GM12872 (cell line): ENCODE data around the gene EIF2AK2.

Experiments used
- TF ChIP-seq, protein P1 (sequence below): IDR thresholded peaks from 3 replicates; pipeline ENCODE4 v1.5.1; 2011; ENCODE audit warnings: low read depth, mild to moderate bottlenecking, low read length, moderate library complexity; ENCODE audit not compliant: insufficient read depth

The EIF2AK2 gene

DNA sequence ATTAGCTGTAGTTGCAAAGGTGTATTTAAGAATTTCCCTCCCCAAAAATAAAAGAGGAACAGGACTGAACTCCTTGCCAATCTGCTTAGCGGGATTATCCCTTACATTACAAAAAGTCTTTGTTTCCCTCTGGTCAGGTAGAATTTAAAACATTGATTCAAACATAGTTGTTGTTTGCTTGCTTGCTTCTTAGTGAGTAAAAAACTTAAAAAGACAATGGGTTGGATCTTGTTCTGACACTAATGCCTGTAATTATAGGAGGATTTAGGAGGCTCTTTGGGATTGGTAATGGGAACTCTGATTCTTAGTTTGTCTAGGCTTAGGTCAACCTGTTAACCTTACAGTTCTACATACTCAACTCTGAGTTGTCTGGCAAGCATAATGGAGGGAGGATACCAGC is 35.8 kb upstream of the EIF2AK2 start:
- TF ChIP-seq, protein P1, sequence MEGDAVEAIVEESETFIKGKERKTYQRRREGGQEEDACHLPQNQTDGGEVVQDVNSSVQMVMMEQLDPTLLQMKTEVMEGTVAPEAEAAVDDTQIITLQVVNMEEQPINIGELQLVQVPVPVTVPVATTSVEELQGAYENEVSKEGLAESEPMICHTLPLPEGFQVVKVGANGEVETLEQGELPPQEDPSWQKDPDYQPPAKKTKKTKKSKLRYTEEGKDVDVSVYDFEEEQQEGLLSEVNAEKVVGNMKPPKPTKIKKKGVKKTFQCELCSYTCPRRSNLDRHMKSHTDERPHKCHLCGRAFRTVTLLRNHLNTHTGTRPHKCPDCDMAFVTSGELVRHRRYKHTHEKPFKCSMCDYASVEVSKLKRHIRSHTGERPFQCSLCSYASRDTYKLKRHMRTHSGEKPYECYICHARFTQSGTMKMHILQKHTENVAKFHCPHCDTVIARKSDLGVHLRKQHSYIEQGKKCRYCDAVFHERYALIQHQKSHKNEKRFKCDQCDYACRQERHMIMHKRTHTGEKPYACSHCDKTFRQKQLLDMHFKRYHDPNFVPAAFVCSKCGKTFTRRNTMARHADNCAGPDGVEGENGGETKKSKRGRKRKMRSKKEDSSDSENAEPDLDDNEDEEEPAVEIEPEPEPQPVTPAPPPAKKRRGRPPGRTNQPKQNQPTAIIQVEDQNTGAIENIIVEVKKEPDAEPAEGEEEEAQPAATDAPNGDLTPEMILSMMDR: no peak

DNA sequence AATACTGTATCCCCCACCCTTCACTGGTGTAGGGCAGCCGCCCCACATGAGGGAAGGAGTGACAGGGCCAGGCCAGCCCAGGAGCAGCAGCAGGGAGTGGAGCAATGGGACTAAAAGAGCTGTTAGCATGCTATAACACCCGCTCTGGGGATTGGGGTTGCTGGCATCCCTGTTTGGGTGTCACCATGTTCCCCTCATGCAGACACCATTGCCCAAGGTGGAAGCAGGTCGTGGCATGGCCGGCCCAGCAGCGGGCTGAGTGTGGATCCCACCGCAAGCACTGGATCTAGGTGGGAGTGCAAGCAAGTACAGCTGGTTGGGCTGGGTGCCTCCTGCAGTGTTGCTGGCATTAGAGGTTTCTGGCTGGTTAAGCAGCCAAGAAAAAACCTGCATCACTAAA is 35.0 kb upstream of the EIF2AK2 start:
- TF ChIP-seq, protein P1: no peak

DNA sequence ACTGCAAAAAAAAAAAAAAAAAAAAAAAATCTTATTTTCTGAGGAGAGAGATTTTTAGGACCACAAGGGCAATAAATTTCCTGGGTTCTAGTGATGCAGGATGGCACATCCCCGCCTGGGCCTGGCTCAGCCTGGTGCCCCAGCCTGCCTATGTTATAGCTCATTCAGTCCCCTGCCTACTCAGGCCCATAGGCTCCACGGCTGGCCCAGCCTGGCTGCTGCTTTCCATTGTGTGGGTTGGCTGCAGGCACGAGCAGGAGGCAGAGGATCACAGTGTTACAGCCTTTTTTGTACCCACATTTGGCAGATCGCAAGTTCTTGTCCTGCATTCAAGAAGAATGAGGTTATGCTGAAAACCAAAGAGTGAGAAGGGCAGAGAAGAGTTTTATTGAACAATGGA is 34.5 kb upstream of the EIF2AK2 start:
- TF ChIP-seq, protein P1: no peak

DNA sequence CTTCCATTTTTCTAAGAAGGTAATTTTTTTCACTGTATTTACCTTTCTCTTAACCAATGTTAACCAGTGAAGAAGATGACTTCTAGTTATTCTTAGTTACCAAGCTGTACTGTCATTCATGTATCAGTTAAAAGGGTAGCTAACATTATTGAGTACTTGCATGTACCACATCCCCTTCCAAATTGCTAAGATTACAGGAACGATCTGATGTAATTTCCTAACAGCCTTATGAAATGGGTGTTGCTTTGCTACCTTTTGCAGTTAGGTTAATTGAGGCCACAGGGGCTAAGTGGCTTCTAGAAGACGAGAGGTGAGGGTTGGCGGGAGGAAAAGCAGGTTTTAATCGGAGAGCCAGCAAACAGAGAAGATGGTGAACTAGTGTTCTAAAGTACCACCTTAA is 33.5 kb upstream of the EIF2AK2 start:
- TF ChIP-seq, protein P1: no peak

DNA sequence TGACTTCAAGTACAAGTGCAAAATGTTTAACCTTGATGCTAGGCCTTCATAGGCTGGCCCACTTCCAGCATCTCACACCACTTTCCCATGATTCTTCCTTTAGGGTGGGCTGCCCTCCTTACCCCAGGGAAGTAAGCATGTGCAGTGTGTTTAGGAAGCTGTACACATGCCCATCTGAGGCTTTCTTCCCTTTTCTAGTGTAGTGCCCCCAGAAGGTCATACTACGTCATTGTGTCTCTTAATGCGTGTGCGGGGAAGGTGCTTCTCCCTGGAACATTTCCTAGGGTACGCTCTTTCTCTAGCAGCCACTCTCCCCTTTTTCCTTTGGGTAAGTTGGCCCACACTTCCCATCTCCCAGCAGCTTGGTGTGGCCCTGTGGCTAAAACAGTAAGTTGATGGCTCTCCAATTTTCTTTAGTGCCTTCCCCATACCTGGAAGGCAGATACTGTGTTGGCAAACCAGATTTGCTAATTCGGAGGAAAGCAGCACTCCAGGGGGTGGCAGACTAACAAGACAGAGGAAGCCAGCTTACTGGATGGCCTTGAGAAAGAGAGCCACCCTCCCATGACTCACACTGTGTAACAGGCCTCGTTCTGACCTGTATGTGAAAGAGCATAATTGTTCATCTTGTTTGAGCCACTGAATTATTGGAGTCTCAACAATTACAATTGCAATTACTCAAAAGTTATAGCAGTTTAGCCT is 32.8 kb upstream of the EIF2AK2 start:
- TF ChIP-seq, protein P1: no peak

DNA sequence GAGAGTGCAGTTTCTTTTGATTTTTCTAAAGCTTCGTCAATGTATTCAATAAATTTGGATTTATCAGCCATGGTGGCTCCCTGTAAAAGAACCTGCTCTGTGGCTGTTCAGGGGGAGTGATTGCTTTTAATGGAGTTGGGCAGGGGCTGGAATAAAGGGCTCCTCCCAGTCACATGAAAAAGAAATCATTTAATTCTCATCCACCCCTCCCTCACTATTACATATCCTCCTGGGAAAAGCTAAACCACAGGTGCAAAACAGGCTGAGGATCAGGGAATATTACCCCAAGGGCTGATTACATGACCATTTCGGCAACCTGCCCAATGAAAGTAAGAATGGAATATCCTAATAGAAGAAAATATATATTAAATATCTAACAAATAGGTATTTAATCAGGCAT is 31.8 kb upstream of the EIF2AK2 start, which contains the start of gene SULT6B1:
TSS of gene SULT6B1 (minus strand) at position 101 of the 400 bp plus-strand sequence. CDS start at position 71, 30 bp downstream.
- TF ChIP-seq, protein P1: no peak

DNA sequence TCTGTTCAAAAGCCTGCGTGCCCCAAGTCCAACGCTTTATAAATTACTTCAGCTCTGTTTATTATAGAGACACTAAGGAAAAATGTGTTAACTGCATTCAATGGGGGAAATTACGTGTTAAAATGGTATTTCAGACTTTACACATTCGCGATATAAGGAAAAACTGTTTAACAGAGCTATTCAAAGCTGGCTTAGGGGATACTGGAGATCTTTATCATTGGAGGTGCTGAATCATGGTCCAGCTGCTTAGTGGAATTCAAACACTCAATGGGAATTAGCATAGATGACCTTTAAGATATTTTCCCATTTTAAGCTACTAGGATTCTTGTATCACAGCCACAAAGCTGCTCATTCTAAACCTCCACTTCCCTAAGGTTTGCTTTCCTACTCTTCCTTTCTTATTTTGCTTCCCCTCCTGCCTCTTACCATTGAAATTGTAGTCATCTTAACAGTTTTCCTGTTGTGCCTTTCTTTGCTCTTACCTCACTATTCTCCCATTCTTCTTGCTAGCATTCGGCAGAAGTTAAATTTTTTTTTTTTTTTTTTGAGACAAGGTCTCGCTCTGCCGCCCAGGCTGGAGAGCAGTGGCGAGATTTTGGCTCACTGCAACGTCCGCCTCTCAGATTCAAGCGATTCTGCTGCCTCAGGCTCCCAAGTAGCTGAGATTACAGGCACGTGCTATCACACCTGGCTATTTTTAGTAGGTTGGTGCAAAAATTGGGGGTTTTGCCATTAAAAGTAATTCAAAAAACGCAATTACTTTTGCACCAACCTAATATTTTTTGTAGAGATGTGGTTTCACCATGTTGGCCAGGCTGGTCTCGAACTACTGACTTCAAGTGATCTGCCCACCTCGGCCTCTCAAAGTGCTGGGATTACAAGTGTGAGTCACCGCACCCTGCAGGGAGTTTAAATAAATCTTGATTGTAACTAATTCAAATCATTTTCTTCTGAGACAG is 25.2 kb upstream of the EIF2AK2 start:
- TF ChIP-seq, protein P1: no peak
